GM18505 (cell line): ENCODE measurements around the gene ACSBG1.

ENCODE experiments used
- ATAC-seq: cut with Tn5 transposase; IDR thresholded peaks from one replicate; pipeline ENCODE4 v1.9.1; 2021; ENCODE audit not compliant: unreplicated experiment
- POLR2A ChIP-seq: IDR thresholded peaks from 4 replicates; pipeline ENCODE4 v1.6.1; 2011; ENCODE audit warnings: borderline replicate concordance; ENCODE audit not compliant: insufficient read depth, insufficient read length; ENCODE audit errors: extremely low read depth

ACSBG1 gene

DNA sequence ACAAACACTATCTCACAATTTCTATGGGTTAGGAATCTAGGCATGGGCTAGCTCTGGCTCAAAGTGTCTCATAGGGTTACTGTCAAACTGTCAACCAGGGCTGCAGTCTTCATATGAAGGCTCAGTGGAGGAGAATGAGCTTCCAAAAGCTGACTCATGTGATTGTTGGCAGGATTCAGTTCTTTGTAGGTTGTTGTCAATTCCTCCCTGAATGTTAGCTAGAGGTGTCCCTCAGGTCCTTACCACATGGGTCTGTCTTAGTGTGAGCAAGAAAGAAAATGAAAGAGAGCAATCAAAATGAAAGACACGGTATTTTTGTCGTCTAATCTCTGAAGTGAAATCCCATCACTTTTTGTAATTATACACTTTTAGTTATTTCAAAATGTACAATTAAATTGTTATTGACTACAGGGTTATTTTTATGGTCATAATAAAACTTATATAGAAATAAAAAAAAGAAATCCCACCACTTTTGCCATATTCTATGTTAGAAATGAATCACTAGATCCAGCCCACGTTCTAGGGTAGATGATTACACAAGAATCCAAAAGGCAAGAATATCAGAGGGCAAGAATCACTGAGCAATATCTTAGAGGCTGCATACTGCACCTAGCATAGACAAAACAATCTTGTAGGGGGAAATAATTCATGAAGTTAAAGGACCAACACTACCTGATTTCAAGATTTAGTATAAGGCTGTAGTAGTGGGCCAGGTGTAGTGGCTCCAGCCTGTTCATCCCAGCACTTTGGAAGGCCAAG, 8.4 kb downstream of the ACSBG1 start:
- TF ChIP-seq POLR2A = no peak
- ATAC-seq = no peak

- TF ChIP-seq POLR2A = no peak
- ATAC-seq = no peak
Observed at GRCh38 chr15:78224023-78224411, 10.3 kb downstream of the ACSBG1 start.

GRCh38 chr15:78223396-78224022, 10.9 kb downstream of the ACSBG1 start:
- ATAC-seq = no peak
- TF ChIP-seq POLR2A = no peak

DNA sequence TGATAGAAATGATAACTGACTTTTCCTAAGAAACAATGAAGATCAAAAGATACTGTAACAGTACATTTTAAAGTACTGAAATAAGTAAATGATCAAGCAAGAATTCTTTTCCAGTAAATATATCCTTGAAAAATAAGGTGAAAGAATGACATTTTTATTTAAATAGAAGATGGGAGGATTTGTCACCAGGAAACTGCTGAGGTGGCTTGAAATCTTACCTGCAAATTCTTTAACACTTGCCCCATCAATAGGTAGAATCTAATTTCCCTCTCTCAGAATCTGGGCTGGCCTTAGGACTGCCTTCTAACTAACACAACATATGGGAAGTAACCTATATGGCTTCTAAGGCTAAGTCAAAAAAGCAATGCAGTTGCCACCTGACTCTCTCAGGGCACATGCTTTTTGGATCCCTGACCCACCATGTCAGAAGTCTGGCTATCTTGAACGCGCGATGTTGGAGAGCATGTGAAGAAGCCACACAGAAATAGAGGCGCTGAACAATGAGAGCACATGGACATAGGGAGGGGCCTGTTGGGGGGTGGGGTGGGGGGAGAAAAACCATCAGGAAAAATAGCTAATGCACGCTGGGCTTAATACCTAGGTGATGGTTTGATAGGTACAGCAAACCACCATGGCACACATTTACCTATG, 11.5 kb downstream of the ACSBG1 start:
- no peak for TF ChIP-seq POLR2A
- no peak for ATAC-seq

- TF ChIP-seq POLR2A = no peak
- no peak for ATAC-seq
Observed at GRCh38 chr15:78220713-78221112, 13.7 kb downstream of the ACSBG1 start.

GRCh38 chr15:78216276-78217104, 17.9 kb downstream of the ACSBG1 start:
- no peak for ATAC-seq

GRCh38 chr15:78213956-78214355, 20.4 kb downstream of the ACSBG1 start:
- no peak for TF ChIP-seq POLR2A
- ATAC-seq = no peak

More at GRCh38 chr15:78216276-78217104, 17.9 kb downstream of the ACSBG1 start:
- no peak for TF ChIP-seq POLR2A

DNA sequence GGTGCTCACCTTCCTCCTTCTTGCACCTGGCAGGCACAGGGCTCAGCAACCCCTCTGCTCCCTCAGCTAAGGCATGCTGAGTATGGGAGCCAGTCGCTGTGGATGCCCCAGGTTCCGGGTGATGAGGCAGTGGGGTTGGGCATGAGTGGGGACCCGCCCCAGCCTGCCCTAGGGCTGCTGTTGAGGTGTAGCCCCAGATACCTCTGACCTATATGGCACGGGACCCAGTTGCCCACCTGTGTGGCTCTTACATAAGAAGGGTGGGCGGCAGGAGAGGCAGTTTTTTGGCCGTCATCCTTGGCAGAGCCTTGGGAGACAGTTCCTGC, 21.0 kb downstream of the ACSBG1 start:
- TF ChIP-seq POLR2A = no peak
- ATAC-seq = no peak

DNA sequence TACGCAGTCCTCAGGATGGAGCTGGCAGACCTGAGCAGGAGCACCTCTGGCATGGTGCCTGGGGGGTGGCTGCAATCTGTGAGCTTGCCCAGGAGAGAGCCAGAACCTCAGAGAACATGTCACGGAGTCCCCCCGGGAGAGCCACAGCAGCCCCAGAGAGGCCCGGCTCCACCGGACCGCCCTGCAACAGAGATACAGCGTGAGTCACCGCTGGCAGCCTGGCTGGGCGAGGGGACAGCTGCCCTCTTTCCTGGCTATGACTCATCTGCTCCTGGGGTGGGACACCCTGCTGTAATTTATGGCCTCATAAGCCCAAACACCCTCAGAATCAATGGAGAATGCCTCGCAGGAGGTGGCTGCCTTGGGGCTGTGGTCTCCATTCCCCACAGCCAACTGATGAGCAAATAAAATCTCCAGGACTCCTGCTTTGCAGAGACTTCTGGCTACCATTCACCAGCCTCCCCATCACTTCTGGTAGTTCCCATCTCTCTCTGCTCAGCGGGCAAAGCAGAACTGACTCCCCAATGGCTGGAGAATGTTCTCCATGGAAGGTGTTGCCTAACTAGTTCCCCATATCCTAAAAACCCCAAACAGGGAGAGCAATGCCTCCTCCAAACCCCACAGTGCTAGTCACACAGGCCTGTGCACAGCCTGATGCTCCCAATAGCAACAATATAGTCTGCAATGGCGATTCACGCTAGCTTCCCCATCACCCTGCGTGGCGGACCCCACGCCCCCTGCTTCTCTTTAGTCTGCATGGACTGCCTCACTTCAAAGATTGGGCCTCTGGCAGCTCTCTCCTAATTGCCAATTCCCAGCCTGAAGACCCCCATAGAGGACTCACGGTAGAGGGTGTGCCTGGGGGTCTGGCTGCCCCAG, 21.6 kb downstream of the ACSBG1 start:
- TF ChIP-seq POLR2A = no peak
- ATAC-seq = no peak

DNA sequence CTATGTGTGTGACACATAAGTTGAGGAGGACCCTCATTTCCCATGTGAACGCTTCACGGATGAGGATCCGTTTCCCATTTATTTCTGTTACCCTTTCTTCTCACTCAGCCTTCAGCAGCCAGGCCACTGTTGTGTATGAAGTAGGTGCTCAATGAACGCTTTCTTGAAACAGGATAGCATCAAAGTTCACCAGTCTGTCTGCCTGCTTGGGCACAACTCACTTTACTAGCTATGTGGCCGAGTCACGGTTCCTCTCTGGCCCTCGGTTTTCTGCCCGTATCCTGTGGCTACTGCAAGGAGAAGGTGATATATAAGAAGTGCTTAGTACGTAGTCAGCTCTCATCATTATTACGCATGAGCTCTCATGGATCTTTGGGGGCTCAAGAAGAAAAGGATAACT, 22.4 kb downstream of the ACSBG1 start:
- no peak for ATAC-seq
- no peak for TF ChIP-seq POLR2A

DNA sequence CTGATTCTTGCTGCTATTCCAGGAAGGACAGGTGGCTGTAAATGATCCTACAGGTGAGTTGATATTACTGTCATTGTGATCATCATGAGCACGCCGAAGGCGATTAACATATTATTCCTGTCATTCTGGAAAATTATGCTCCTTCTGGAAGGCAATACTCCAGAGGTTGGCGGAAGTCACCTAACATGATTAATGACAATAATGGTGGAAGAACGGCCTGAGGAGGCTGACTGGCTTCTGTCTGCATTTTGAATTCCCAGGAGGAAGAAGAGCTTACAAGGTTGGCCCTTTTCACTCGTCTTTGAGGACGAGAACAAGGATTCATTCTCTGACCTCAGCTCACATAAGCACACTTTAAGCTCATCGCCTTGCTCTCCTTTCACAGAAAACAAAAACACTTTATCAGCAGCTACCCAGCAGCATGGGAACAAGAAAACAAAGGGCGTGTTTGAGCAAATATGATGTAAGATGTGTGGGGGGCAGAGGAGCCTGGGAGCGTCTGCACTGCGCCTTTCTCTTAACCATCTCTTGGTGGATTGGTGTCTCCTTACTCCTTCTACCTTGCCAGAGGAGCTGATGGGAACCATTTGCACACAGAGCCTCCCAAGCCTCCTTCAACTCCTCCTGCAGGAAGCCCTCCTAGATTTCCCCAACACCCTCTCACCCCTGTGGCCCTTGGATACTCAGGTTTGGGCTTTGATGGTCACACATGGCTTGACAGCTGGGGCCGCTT, 23.0 kb downstream of the ACSBG1 start:
- TF ChIP-seq POLR2A = no peak
- ATAC-seq = no peak

GRCh38 chr15:78210349-78210717, 24.0 kb downstream of the ACSBG1 start:
- no peak for TF ChIP-seq POLR2A
- no peak for ATAC-seq

DNA sequence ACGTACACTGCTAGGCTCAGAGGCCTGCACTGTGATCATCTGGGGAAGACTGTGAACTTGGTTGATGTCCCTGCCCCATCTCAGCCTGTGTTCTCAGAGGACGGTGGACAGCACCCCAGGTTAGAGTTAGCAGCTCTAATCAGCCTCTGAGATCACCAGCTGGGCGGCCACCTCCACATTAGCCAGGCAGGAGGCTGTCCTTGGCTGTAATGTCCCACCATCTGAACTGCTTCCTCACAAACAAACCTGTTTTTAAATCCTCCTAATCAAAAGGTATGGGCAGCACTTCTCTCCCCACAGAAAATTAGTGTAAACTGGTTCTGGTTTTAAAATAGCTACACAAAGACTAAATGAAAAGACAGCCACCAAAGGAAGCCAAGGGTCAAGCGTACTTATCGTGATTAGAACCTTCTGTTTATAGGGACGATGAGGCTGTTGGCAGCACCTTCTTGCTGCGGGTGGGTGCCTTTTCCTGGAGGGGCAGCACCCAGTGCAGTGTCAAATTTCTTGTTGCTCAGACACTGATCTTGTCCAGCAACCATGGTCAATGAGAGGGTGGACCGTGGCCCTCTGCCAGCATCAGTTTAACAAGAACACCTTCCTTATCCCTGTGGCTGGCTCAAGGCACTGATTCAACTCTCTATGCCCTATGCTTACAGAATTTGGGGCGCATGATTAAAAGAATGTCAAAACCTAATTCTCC, 24.6 kb downstream of the ACSBG1 start:
- no peak for TF ChIP-seq POLR2A
- ATAC-seq = no peak
